CD4-positive, alpha-beta memory T cell (primary cell): Measurements from ENCODE around the gene CEACAM21. TPM values are rescaled to one million over a fixed set of nuclear protein-coding genes. Genes with fewer than 3 reads are reported as not detected.

Experiments
- CTCF ChIA-PET: fragments of 350-600 bp; sonication (Branson Sonifier 250); formaldehyde crosslinking; loops from one replicate; lab custom pipeline; 2021; ENCODE audit warnings: inconsistent platforms; ENCODE audit not compliant: partially characterized antibody; lab: Charles Lee
- POLR2A ChIA-PET: fragments of 350-600 bp; sonication (Branson Sonifier 250); formaldehyde crosslinking; loops from one replicate; lab custom pipeline; 2021; ENCODE audit not compliant: partially characterized antibody; lab: Charles Lee
- DNase-seq, 5 donors: peaks; one replicate each; pipeline versions ENCODE4 v3.0.0 to v3.0.0-alpha.2; 2020 to 2022; ENCODE audit warnings: mixed read lengths in 1 of 5
- H3K27ac ChIP-seq: one replicate; pipeline ENCODE4 v1.7.0; 2013; ENCODE audit warnings: low read depth, low read length
- H3K27me3 ChIP-seq: 2 replicates; pipeline ENCODE4 v1.7.0; 2013; ENCODE audit warnings: mild to moderate bottlenecking, low read length, moderate library complexity; ENCODE audit not compliant: insufficient read depth
- H3K36me3 ChIP-seq: 2 replicates; pipeline ENCODE4 v1.7.0; 2013; ENCODE audit warnings: mild to moderate bottlenecking, low read length, moderate library complexity; ENCODE audit not compliant: insufficient read depth
- H3K4me1 ChIP-seq: 2 replicates; pipeline ENCODE4 v1.7.0; 2013; ENCODE audit warnings: mild to moderate bottlenecking, low read length, moderate library complexity; ENCODE audit not compliant: insufficient read depth
- H3K4me3 ChIP-seq, 2 donors: one replicate each; pipeline ENCODE4 v1.7.0; 2013; ENCODE audit warnings: low read length in 2 of 2, mild to moderate bottlenecking in 1 of 2
- H3K9me3 ChIP-seq, 2 donors: one replicate each; pipeline ENCODE4 v1.7.0; 2013; ENCODE audit warnings: low read length in 2 of 2, control low read depth in 1 of 2; ENCODE audit not compliant: control insufficient read depth in 1 of 2
- H3K27ac Mint-ChIP-seq, 7 donors: one replicate each; pipeline ENCODE4 v1.8.0; 2020 to 2021; ENCODE audit warnings: mixed read lengths in 7 of 7, mild to moderate bottlenecking in 6 of 7, inconsistent platforms in 3 of 7, moderate library complexity in 3 of 7
- H3K27me3 Mint-ChIP-seq, 2 donors: one replicate each; pipeline ENCODE4 v1.8.0; 2020 to 2021; ENCODE audit warnings: mixed read lengths in 2 of 2
- H3K36me3 Mint-ChIP-seq, 2 donors: one replicate each; pipeline ENCODE4 v1.8.0; 2020 to 2021; ENCODE audit warnings: mixed read lengths in 2 of 2, inconsistent platforms in 1 of 2, mild to moderate bottlenecking in 1 of 2
- H3K4me1 Mint-ChIP-seq, 4 donors: one replicate each; pipeline ENCODE4 v1.8.0; 2020 to 2021; ENCODE audit warnings: mixed read lengths in 4 of 4, mild to moderate bottlenecking in 1 of 4
- H3K4me3 Mint-ChIP-seq, 8 donors: one replicate each; pipeline ENCODE4 v1.8.0; 2020 to 2021; ENCODE audit warnings: mixed read lengths in 8 of 8, mild to moderate bottlenecking in 7 of 8, moderate library complexity in 6 of 8, inconsistent platforms in 3 of 8
- H3K9me3 Mint-ChIP-seq, 8 donors: one replicate each; pipeline ENCODE4 v1.8.0; 2020 to 2021; ENCODE audit warnings: mixed read lengths in 8 of 8, mild to moderate bottlenecking in 5 of 8, inconsistent platforms in 3 of 8, moderate library complexity in 1 of 8
- intact Hi-C: fragments of 100-400 bp; cut with micrococcal nuclease; formaldehyde crosslinking; loops from one replicate; pipeline ENCODE4 v1.15.1; 2023
- polyA plus RNA-seq, 2 donors: library from polyadenylated mRNA; unstranded; fragments of 300-500 nt; fragmentation: Illumina TruSeq; gene quantifications; one replicate each; pipeline ENCODE4 v1.2.3, GENCODE V29; 2021
- total RNA-seq, 2 experiments: library from RNA; stranded (reverse); gene quantifications; one replicate each; pipeline ENCODE4 v1.2.3, GENCODE V29; 2021

The CEACAM21 gene
- total and polyA plus RNA-seq, 4 experiments from 2014 or later, result 42.8 to 61.2 (median 54.6) TPM

DNA sequence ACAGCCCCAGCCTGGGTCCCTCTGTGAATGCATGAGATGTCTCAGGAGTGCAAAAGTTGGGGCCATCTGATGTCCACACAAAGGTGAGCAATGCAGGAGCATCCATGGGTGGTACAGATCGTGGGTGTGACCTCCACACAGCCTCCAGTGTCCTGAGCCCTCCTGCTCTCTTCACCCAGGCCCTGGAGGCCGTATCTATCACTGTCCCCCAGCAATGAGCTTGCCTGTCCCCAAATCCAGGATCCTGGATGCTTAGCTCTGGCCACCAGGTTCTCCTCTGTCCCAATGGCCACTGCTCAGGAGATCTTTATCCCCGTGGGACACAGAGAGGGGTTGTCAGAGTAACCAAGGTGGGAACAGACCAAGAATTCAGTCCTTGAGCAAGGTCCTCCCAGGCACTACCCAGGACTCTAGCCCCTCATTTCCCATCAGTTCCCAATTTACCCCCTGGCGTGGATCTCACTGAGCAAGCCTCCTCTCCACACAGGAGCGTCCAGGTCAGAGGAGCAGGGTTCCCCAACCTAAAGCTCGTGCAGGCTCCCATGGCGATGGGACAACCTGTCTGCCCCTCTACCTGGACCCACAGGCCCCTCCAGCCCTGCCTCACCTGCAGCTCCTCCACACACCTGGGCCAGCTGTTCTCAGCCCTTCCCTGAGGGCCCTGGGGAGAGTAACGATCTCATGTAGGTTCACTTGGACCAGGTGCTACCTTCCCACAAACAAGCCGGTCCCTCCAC, 11.3 kb downstream of the CEACAM21 start:
- no peak overlapping the region for H3K4me3 ChIP-seq
- Mint-ChIP-seq H3K27ac (no peak overlapping the region), H3K27me3 (no peaks in the 10 kb centered on the region), H3K4me3 (no peak overlapping the region), H3K4me1 (no peaks in the 10 kb centered on the region), H3K36me3 (peaks cover 37 to 54% of the 10 kb centered on the region in 2 donors), H3K9me3 (peaks cover 0 to 7% (median 3%) of the 10 kb centered on the region in 8 donors)
- H3K4me1 ChIP-seq, result no peaks in the 10 kb centered on the region
- H3K36me3 ChIP-seq, result peaks cover 36% of the 10 kb centered on the region
- intact Hi-C loops, result no loop called here
- no peak for DNase-seq
- H3K27me3 ChIP-seq, result no peaks in the 10 kb centered on the region
- no peak overlapping the region for H3K27ac ChIP-seq
- no peaks in the 10 kb centered on the region for H3K9me3 ChIP-seq
- ChIA-PET POLR2A (interaction anchor here (1.3 kb wide), 1 partner anchor 15 kb away, joined by 3 read pairs; no protein-coding TSS in a partner anchor), CTCF (interaction anchor here (0.6 to 2.1 kb wide), 4 partner anchors 9 to 139 kb away, joined by 3 to 5 read pairs (median 4); no protein-coding TSS in a partner anchor)

DNA sequence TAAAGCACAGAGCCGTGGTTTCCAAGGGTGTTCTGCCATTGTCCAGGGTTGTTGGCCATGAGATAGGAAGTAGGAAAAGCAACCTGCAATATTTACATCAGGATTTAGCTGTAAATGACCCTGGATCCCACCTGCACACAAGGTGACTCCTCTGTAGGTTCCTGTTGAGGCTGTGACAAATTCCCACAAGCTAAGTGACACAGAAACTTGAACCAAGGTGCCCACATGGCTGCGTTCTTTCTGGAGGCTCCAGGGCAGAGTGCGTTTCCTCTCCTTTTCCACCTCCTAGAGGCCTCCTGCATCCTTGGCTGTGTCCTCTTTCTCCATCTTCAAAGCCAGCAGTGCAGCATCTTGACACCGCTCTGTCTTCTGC, 11.9 kb downstream of the CEACAM21 start:
- no peaks in the 10 kb centered on the region for H3K4me1 ChIP-seq
- intact Hi-C loops, result no loop called here
- H3K27ac ChIP-seq, result no peak overlapping the region
- no peak overlapping the region for H3K4me3 ChIP-seq
- H3K9me3 ChIP-seq, result no peaks in the 10 kb centered on the region
- H3K36me3 ChIP-seq, result peaks cover 31% of the 10 kb centered on the region
- H3K27me3 ChIP-seq, result no peaks in the 10 kb centered on the region
- ChIA-PET POLR2A (no interaction called here), CTCF (interaction anchor here (0.6 to 1.2 kb wide), 2 partner anchors 54 to 140 kb away, joined by 3 to 4 read pairs; no protein-coding TSS in a partner anchor)
- peak overlapping the region in 1 of 7 donors; percentile 69 for H3K27ac Mint-ChIP-seq
- no peak for DNase-seq
- H3K4me3 Mint-ChIP-seq, result no peak overlapping the region
- no peaks in the 10 kb centered on the region for H3K27me3 Mint-ChIP-seq
- peaks cover 32 to 49% of the 10 kb centered on the region in 2 donors for H3K36me3 Mint-ChIP-seq
- no peaks in the 10 kb centered on the region for H3K4me1 Mint-ChIP-seq
- peaks cover 0 to 5% (median 1%) of the 10 kb centered on the region in 8 donors for H3K9me3 Mint-ChIP-seq

DNA sequence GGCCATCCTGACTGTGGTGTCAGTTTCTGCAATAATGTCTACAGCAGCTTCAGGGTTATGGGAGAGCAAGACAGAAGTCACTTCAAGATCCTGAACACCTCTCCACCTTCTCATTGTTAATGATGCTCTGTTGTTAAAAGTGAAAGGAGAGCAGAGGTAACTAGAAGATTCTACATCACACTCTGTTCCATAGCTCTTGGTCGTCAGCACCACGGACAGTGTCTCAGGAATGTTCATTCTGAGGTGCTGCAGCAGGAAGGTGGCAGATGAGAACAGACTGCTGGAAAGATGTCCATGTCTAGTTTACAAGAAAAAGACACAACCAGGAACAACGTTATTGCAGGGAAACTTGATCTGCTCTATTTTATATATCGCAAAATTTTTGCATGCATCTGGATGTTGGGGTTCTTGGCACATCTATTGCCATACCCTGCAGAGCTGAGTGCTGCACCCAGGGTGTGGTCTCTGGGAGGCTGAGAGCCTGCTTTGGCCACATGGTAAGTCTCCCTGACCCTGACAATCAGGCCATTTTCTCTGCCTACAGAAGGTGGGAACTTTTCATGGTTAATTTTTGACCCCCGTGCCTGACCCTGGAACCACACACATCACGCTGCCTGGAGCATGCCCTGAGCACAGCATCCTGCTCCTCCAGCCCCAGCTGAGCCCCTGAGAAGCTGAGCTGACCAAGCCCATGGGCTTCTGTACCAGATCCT, 12.7 kb downstream of the CEACAM21 start:
- CTCF ChIA-PET, result no interaction called here
- intact Hi-C loops, result no loop called here
- no peak for DNase-seq

DNA sequence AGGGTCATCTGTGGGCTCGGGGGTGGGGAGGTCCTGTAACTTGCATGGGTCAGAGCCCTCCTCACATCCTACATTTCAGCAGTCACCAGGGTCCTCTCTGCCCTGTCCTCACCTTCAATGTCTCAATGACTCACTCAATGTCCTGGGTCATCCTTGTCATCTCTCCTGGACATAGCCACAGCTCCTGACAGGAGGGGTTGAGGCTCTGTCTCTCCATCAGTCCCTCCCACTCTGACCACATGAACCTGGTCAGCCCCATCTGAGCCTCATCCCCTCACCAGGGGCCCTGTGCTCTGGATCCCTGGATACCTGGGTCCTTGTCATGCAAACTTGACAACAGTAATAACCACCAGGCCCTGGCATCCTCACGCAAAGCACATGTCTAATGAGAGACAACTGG, 13.4 kb downstream of the CEACAM21 start:
- intact Hi-C loops, result no loop called here
- POLR2A ChIA-PET, result no interaction called here
- Histone ChIP-seq H3K4me3 (no peak overlapping the region), H3K4me1 (no peaks in the 10 kb centered on the region), H3K27me3 (peaks cover 8% of the 10 kb centered on the region), H3K27ac (no peak overlapping the region), H3K9me3 (no peaks in the 10 kb centered on the region), H3K36me3 (peaks cover 18% of the 10 kb centered on the region)
- peaks cover 0 to 1% (median 0%) of the 10 kb centered on the region in 8 donors for H3K9me3 Mint-ChIP-seq
- DNase-seq, result no peak
- no peak overlapping the region for H3K27ac Mint-ChIP-seq
- H3K4me1 Mint-ChIP-seq, result peaks cover 0 to under 1% (median 0%) of the 10 kb centered on the region in 4 donors
- H3K27me3 Mint-ChIP-seq, result no peaks in the 10 kb centered on the region
- H3K4me3 Mint-ChIP-seq, result no peak overlapping the region
- H3K36me3 Mint-ChIP-seq, result peaks cover 17 to 35% of the 10 kb centered on the region in 2 donors
- CTCF ChIA-PET, result no interaction called here

More for the DNA sequence above, 12.7 kb downstream of the CEACAM21 start:
- Mint-ChIP-seq H3K9me3 (peaks cover 0 to 1% (median 0%) of the 10 kb centered on the region in 8 donors), H3K36me3 (peaks cover 24 to 41% of the 10 kb centered on the region in 2 donors), H3K27ac (peak overlapping the region in 2 of 7 donors; percentile 7 to 49), H3K4me3 (peak overlapping the region in 1 of 8 donors; percentile 34), H3K27me3 (no peaks in the 10 kb centered on the region), H3K4me1 (no peaks in the 10 kb centered on the region)
- H3K27me3 ChIP-seq, result peaks cover 7% of the 10 kb centered on the region
- H3K9me3 ChIP-seq, result no peaks in the 10 kb centered on the region
- peaks cover 25% of the 10 kb centered on the region for H3K36me3 ChIP-seq
- POLR2A ChIA-PET, result no interaction called here
- no peaks in the 10 kb centered on the region for H3K4me1 ChIP-seq
- no peak overlapping the region for H3K27ac ChIP-seq
- H3K4me3 ChIP-seq, result no peak overlapping the region

DNA sequence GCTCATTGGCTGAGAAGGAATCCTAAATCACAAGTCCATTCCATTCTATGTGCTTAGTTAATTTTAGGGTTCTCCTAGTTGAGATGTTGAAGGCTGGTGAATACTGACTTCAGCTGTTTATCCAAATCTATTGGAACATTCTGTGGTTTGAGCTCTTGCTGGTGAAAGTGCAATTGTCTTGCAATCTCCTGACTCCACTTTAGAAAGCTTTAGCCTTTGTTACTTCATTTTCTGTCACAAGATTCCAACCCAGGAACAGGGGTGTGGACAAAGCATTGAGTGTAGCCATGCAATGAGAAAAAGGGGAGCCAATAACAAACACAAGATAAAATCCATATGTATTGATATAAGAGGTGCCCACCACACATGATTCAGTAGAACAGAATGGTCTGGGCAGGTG, 15.0 kb downstream of the CEACAM21 start:
- Histone ChIP-seq H3K9me3 (no peaks in the 10 kb centered on the region), H3K27me3 (peaks cover 8% of the 10 kb centered on the region), H3K4me3 (no peak overlapping the region), H3K36me3 (peaks cover 2% of the 10 kb centered on the region), H3K4me1 (peaks cover 9% of the 10 kb centered on the region), H3K27ac (no peak overlapping the region)
- Mint-ChIP-seq H3K36me3 (peaks cover 9 to 19% of the 10 kb centered on the region in 2 donors), H3K4me3 (no peak overlapping the region), H3K4me1 (peaks cover 4 to 9% (median 6%) of the 10 kb centered on the region in 4 donors), H3K9me3 (peaks cover 0 to 1% (median 0%) of the 10 kb centered on the region in 8 donors), H3K27me3 (peaks cover 3 to 5% of the 10 kb centered on the region in 2 donors), H3K27ac (no peak overlapping the region)
- CTCF ChIA-PET, result interaction anchor here (1.1 to 1.2 kb wide), 3 partner anchors 20 to 142 kb away, joined by 3 to 4 read pairs (median 4); no protein-coding TSS in a partner anchor
- intact Hi-C loops, result no loop called here
- DNase-seq, result no peak
- POLR2A ChIA-PET, result no interaction called here

DNA sequence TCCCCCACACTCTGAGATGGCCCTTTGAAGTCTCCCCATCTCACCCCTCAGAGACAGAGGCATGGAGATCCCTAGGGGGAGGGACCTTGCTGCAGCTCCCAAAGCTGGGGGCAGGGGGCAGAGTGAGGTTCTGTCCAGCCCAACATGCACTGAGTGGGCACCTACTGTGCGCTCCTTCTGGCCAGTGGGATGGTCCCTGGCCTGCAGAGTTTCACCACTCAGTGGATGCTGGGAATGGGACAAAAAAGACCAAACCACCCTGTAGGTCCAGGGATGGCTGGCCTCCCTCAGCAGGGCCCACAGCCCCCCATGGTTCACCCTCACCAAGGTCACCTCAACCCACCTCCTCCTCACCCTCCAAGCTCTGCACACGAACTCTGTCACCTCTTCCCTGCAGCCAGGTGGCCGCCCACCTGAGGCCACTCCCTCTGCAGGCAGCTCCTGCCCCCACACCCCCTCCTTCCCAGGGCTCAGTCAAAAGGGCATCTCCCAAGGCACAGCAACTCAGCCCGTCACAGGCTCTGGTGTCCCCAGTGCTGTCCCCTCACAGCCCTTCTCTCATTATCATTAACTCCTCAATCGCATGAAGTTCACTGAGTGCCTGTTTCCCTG, 16.1 kb downstream of the CEACAM21 start:
- H3K27me3 Mint-ChIP-seq, result peaks cover 3 to 5% of the 10 kb centered on the region in 2 donors
- H3K27ac ChIP-seq, result no peak overlapping the region
- no peak overlapping the region for H3K4me3 Mint-ChIP-seq
- H3K27ac Mint-ChIP-seq, result no peak overlapping the region
- H3K4me1 ChIP-seq, result peaks cover 9% of the 10 kb centered on the region
- POLR2A ChIA-PET, result no interaction called here
- no peaks in the 10 kb centered on the region for H3K36me3 ChIP-seq
- CTCF ChIA-PET, result interaction anchor here (7.1 kb wide), 1 partner anchor 21 kb away, joined by 59 read pairs; no protein-coding TSS in a partner anchor
- no peaks in the 10 kb centered on the region for H3K9me3 ChIP-seq
- peaks cover 9 to 10% of the 10 kb centered on the region in 2 donors for H3K36me3 Mint-ChIP-seq
- no peak overlapping the region for H3K4me3 ChIP-seq
- peaks cover 0 to 1% (median 0%) of the 10 kb centered on the region in 8 donors for H3K9me3 Mint-ChIP-seq
- DNase-seq, result no peak
- H3K4me1 Mint-ChIP-seq, result peaks cover 4 to 9% (median 6%) of the 10 kb centered on the region in 4 donors
- peaks cover 8% of the 10 kb centered on the region for H3K27me3 ChIP-seq
- intact Hi-C loops, result no loop called here
